Measurements from ENCODE around the gene PRG3. TPM values are rescaled to one million over a fixed set of nuclear protein-coding genes. Genes with fewer than 3 reads are reported as not detected.

PRG3 gene
- total and polyA plus RNA-seq, 2 of the 4 experiments (the other 2 are of a cell fraction) = not detected

DNA sequence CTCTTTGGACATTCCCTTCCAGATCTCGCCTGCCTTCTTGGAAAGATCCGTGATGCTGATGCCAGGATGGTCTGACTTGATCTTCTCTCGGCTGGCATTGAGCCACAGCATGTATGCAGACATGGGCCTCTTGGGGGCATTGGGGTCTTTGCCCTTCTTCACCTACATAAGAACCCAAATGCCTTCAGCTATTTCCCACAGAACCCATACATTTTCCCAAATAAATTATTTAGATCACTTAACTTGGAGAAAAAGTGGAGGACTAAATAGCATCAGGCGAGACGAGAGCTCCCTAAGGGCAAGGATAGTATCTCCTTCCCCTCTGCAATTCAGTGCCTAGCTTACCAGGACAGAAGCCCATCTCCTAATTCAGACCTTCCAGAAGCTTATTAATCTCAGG is 53.2 kb downstream of the PRG3 start:
- Histone ChIP-seq H3K27me3 (ENCODE audit: control insufficient read depth, insufficient read depth, low read length) (no peaks in the 10 kb centered on the region), H3K4me1 (ENCODE audit: control insufficient read depth, insufficient read depth, low read length) (peaks cover 14% of the 10 kb centered on the region), H4K91ac (ENCODE audit: insufficient read depth, low read depth, low read length) (no peak overlapping the region), H3K4ac (ENCODE audit: low read depth, low read length) (no peak overlapping the region), H4K5ac (ENCODE audit: low read depth, low read length) (no peak overlapping the region), H4K20me1 (ENCODE audit: insufficient read depth, low read length) (peaks cover 8% of the 10 kb centered on the region), H2BK20ac (ENCODE audit: low read depth, low read length) (no peak overlapping the region), H3K9ac (ENCODE audit: low read depth, low read length) (no peak overlapping the region), H3K9me1 (ENCODE audit: insufficient read depth, low read length) (peaks cover 14% of the 10 kb centered on the region), H2BK120ac (ENCODE audit: low read depth, low read length) (no peak overlapping the region), H3K23ac (ENCODE audit: low read depth, low read length) (no peak overlapping the region), H3K4me2 (ENCODE audit: low read depth, low read length) (no peak overlapping the region), H3K79me1 (ENCODE audit: low read depth in 1 of 2, low read length in 2 of 2) (peaks cover 23 to 56% of the 10 kb centered on the region in 2 experiments), H3K4me3 (ENCODE audit: insufficient read depth, low read depth, low read length) (no peak overlapping the region), H2AK5ac (ENCODE audit: low read depth, low read length) (no peak overlapping the region), H2BK15ac (ENCODE audit: low read depth, low read length) (no peak overlapping the region), H3K18ac (ENCODE audit: low read depth, low read length) (no peak overlapping the region), H4K8ac (ENCODE audit: low read depth in 2 of 2, low read length in 2 of 2) (no peak overlapping the region), H2AK9ac (replicated peaks; ENCODE audit: low read depth, low read length, poor library complexity) (no peak overlapping the region), H2AFZ (replicated peaks; ENCODE audit: low read length, poor library complexity) (no peak overlapping the region), H3K9me3 (ENCODE audit: control insufficient read depth, insufficient read depth, low read length) (no peaks in the 10 kb centered on the region), H3K56ac (ENCODE audit: extremely low read depth, insufficient read depth, low read length) (no peak overlapping the region), H3K27ac (ENCODE audit: insufficient read depth, low read length) (no peak overlapping the region), H3K36me3 (ENCODE audit: control insufficient read depth, insufficient read depth, low read length) (peaks cover 55% of the 10 kb centered on the region), H2BK5ac (ENCODE audit: low read depth, low read length, poor library complexity, severe bottlenecking) (no peak overlapping the region), H3K14ac (replicated peaks; ENCODE audit: low read depth, low read length) (no peak overlapping the region)
- DNase-seq (no peak), ATAC-seq (ENCODE audit: low read depth) (no peak)
- in situ Hi-C loops (cut with MboI; ENCODE audit: low sequenced_read_pairs) = no loop called here
- 88% methylated on average over 3 of the region's 5 CpGs; no CpG with 5 or more reads in 1 of the 2 experiments for WGBS, 2 experiments (ENCODE audit: extremely low coverage in 2 of 2, insufficient read length in 1 of 2)
- TF ChIP-seq, protein P1, sequence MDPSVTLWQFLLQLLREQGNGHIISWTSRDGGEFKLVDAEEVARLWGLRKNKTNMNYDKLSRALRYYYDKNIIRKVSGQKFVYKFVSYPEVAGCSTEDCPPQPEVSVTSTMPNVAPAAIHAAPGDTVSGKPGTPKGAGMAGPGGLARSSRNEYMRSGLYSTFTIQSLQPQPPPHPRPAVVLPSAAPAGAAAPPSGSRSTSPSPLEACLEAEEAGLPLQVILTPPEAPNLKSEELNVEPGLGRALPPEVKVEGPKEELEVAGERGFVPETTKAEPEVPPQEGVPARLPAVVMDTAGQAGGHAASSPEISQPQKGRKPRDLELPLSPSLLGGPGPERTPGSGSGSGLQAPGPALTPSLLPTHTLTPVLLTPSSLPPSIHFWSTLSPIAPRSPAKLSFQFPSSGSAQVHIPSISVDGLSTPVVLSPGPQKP (IDR thresholded peaks at IDR 0.05; ENCODE audit: borderline replicate concordance, low read depth, low read length) = no peak
- TF ChIP-seq NFE2L2 (IDR thresholded peaks at IDR 0.05; ENCODE audit: low read depth, low read length) = no peak
- TF ChIP-seq MXI1 (IDR thresholded peaks at IDR 0.05; ENCODE audit: borderline replicate concordance, low read depth, low read length) = no peak
- no peak for TF ChIP-seq SMC3 (IDR thresholded peaks at IDR 0.05; ENCODE audit: low read depth, low read length)
- TF ChIP-seq CHD1 (IDR thresholded peaks at IDR 0.05; ENCODE audit: low read depth, low read length) = no peak
- no peak for TF ChIP-seq RAD21 (IDR thresholded peaks at IDR 0.05; ENCODE audit: low read length)
- TF ChIP-seq, protein P2, sequence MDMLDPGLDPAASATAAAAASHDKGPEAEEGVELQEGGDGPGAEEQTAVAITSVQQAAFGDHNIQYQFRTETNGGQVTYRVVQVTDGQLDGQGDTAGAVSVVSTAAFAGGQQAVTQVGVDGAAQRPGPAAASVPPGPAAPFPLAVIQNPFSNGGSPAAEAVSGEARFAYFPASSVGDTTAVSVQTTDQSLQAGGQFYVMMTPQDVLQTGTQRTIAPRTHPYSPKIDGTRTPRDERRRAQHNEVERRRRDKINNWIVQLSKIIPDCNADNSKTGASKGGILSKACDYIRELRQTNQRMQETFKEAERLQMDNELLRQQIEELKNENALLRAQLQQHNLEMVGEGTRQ (IDR thresholded peaks at IDR 0.05; ENCODE audit: low read depth, low read length) = no peak
- TF ChIP-seq, protein P3, sequence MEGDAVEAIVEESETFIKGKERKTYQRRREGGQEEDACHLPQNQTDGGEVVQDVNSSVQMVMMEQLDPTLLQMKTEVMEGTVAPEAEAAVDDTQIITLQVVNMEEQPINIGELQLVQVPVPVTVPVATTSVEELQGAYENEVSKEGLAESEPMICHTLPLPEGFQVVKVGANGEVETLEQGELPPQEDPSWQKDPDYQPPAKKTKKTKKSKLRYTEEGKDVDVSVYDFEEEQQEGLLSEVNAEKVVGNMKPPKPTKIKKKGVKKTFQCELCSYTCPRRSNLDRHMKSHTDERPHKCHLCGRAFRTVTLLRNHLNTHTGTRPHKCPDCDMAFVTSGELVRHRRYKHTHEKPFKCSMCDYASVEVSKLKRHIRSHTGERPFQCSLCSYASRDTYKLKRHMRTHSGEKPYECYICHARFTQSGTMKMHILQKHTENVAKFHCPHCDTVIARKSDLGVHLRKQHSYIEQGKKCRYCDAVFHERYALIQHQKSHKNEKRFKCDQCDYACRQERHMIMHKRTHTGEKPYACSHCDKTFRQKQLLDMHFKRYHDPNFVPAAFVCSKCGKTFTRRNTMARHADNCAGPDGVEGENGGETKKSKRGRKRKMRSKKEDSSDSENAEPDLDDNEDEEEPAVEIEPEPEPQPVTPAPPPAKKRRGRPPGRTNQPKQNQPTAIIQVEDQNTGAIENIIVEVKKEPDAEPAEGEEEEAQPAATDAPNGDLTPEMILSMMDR (conservative IDR thresholded peaks at IDR 0.05; ENCODE audit: low read depth, low read length) = no peak
- TF ChIP-seq FOS (IDR thresholded peaks at IDR 0.05; ENCODE audit: low read depth, low read length) = no peak
- TF ChIP-seq RFX5 (IDR thresholded peaks at IDR 0.05; ENCODE audit: low read depth, low read length) = no peak
- TF ChIP-seq RCOR1 (IDR thresholded peaks at IDR 0.05; ENCODE audit: insufficient replicate concordance, low read length) = no peak
- TF ChIP-seq POLR2A (IDR thresholded peaks at IDR 0.05; ENCODE audit: low read depth, low read length) = no peak
- no peak for TF ChIP-seq BHLHE40 (IDR thresholded peaks at IDR 0.05; ENCODE audit: low read depth, low read length)
- ChIA-PET CTCF (no interaction called here), POLR2A (ENCODE audit: unreplicated experiment) (no interaction called here)
- intact Hi-C loops (cut with micrococcal nuclease) = no loop called here
- dilution Hi-C loops (cut with HindIII; ENCODE audit: low sequenced_read_pairs, unreplicated experiment) = no loop called here
- no TSS peak for BruUV-seq (replicated peaks)

Measured in IMR-90 (cell line).